ENCODE results near the gene PANK4.

- TF ChIP-seq CTCF (IDR thresholded peaks at IDR 0.05; ENCODE audit: extremely low read depth in 1 of 2, insufficient read depth in 1 of 2, low read depth in 1 of 2, low read length in 2 of 2): no peak
- no peak for TF ChIP-seq EZH2 (IDR thresholded peaks at IDR 0.05; ENCODE audit: borderline replicate concordance, low read depth, low read length, severe bottlenecking)
Measured at GRCh38 chr1:2480236-2480985, 46.0 kb downstream of the PANK4 start.

Measured in endothelial cell of umbilical vein (primary cell).